Measurements from ENCODE around the gene MLF2.
"Not testable (repeated sequence)": the region's sequence is repeated elsewhere in the genome, so short reads cannot be mapped to it uniquely, and the experiment has no call there.

The MLF2 gene

GRCh38 chr12:6734506-6735387 lies 18.2 kb downstream of the MLF2 start:
- no peak for DNase-seq (ENCODE audit: low spot score)

GRCh38 chr12:6730169-6730568 lies 22.8 kb downstream of the MLF2 start:
- DNase-seq (ENCODE audit: low spot score) = no peak

- no peak for DNase-seq (ENCODE audit: low spot score)
Observed at GRCh38 chr12:6729186-6729585, 23.8 kb downstream of the MLF2 start.

GRCh38 chr12:6725350-6725749 lies 27.6 kb downstream of the MLF2 start:
- no peak for DNase-seq (ENCODE audit: low spot score)

- DNase-seq (ENCODE audit: low spot score) = no peak
Observed at GRCh38 chr12:6724409-6724797, 28.5 kb downstream of the MLF2 start.

GRCh38 chr12:6723607-6724408 lies 29.1 kb downstream of the MLF2 start, which contains the start of gene COPS7A:
COPS7A (plus strand) TSS chr12:6724046; CDS start chr12:6724657, 611 bp downstream.
- peak; percentile 98 for DNase-seq (ENCODE audit: low spot score)

GRCh38 chr12:6722863-6723262 lies 30.1 kb downstream of the MLF2 start:
- DNase-seq (ENCODE audit: low spot score) = no peak

- DNase-seq (ENCODE audit: low spot score) = no peak
Observed at GRCh38 chr12:6716874-6717437, 36.0 kb downstream of the MLF2 start.

- DNase-seq (ENCODE audit: low spot score) = not testable (repeated sequence)
Observed at GRCh38 chr12:6716031-6716873, 36.7 kb downstream of the MLF2 start.

GRCh38 chr12:6708960-6709394 lies 44.0 kb downstream of the MLF2 start:
- no peak for DNase-seq (ENCODE audit: low spot score)

GRCh38 chr12:6708351-6708750 lies 44.6 kb downstream of the MLF2 start:
- DNase-seq (ENCODE audit: low spot score) = not testable (repeated sequence)

GRCh38 chr12:6703631-6704030 lies 49.3 kb downstream of the MLF2 start:
- DNase-seq (ENCODE audit: low spot score) = no peak

- DNase-seq (ENCODE audit: low spot score) = no peak
Observed at GRCh38 chr12:6701078-6701768, 51.7 kb downstream of the MLF2 start.

- DNase-seq (ENCODE audit: low spot score) = no peak
Observed at GRCh38 chr12:6700646-6701051, 52.3 kb downstream of the MLF2 start, which contains the start of gene PIANP. PIANP (minus strand) TSS chr12:6700815; CDS start chr12:6698061, 2,754 bp downstream.

- DNase-seq (ENCODE audit: low spot score) = no peak
Observed at GRCh38 chr12:6699989-6700645, 52.8 kb downstream of the MLF2 start.

GRCh38 chr12:6699259-6699988 lies 53.5 kb downstream of the MLF2 start:
- DNase-seq (ENCODE audit: low spot score) = no peak

- DNase-seq (ENCODE audit: low spot score) = no peak
Observed at GRCh38 chr12:6698352-6699046, 54.4 kb downstream of the MLF2 start.
